NK-92 (cell line): ENCODE results near the gene SIX3.

Experiments
- DNase-seq: peaks from one replicate; lab custom pipeline; 2025; ENCODE audit not compliant: unreplicated experiment; lab: John Stamatoyannopoulos, UW

Gene SIX3

DNA sequence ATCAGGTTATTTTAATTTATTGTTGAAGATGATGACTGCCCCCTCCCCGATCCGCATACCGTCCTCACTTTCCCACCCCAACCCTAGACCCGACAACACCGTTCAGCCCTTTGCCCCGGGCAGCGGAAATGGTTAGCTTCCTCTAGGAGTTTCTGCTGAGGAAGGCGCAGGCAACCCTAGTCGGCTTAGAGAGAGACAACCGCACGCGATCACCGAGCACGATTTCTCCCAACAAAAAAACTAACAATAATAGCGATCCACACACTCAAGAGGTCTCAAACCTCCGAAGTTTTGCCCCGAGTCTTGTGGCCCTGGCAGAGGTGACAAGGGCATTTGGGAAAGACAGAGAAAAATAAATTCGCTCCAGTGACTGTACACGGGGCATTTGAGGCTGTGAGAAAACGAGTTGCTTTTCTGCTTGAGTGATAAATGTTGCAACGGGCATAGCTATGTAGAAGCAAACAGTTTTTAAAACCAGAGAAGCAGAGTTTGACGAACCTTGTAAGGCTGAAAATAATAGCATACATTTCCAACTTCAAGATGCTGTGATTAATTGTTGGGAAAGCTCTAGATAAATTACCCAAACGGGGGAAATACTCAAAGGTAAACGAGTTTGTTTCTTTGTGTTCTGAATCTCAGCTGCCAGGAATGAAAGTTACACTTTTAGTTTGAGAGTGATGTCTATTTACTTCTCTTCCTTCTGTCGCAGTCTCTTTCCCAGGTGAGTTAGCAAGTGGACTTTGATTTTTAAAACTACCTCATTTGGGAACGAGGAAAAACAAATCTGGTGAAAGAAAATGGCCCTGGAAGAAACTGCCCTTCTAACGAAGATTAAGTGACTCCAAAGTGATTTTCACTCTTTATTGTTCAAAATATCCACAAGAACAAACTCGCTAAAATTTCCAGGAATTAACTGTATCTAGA, 11.0 kb upstream of the SIX3 start:
- DNase-seq, result no peak

DNA sequence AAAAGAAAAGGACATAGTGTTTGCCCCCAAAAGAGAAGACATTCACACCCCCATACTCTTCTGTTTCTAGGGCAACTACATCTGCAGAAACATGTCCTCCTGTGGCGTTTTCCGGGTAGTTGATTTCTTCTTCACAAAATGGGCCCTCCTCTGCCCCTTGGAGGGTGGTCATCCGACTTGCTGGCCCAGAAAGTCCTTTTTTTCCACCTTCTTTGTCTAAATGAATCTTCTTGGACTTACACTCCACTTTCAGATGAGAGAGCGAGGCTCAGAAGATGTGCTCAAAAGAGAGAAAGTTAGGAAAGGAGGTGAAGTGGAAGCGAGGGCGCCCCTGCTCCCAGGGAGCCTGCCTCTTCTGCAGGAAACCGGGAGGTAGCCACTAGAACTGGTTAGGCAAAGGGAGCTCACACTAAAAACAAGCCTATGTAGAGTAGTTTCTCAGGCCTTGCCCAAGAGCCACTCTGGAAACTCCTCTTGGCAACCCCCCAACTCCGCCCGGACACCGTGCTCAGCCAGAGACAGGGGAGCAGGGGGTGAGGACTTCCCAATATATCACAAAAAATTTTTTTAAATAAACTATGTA, 10.2 kb upstream of the SIX3 start:
- no peak for DNase-seq

DNA sequence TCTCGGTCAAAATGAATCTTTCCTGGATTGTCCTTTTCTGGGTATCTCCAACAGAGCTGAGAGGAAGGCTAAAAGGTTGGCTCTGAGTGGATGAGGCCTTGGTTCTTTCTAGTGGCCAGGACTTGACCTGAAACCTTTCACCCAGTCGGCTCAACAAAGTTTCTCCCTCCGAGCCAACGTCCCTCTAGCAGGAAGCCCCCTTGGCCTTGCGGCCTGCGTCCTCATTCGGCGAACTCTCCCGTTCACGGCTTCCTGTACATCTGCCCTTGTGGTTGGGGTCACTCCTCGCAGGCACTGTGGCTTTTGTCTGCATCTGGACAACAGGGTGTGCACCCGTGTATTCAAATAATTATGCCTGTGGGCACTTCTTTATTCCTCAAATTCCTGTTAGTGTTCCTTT, 9.4 kb upstream of the SIX3 start:
- no peak for DNase-seq

DNA sequence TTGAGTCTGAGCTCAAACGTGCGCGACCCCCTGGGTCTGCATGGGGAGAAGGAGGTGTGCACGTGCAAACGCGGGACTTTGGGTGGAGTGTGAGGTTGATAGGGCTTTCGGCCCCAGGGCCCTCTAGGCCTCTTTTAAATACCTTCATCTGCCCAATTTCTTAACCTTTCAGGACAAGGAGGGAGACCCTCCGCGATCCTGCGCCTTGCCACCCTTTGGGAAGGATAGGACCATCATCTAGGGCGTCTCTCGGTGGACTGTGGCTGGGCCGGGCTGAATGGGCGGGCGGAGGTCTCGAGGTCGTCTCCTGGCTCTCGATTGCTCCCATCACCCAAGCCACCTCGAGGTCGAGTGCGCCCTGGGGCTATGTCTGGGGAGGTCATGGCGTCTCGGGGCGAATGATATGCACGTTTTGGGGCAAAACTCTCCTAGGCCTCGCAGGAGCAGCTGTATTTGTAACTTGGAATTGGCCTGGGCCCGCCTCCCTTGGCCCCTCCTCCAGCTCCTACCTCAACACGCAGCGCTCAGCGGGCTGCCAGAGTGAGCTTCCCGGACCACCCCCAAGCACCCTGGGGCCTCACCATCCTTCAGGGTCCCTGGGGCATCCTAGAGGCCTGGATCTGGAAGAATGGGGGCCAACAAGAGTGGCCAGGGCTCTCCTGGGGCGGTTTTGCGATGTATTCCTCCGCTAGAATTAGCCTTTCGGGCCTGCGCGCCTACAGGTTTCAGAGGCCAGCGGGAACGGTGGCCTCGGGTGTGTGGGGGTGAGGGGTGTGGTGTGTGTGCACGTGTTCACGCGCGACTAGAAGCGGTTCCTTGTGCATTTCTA, 8.7 kb upstream of the SIX3 start:
- no peak for DNase-seq

DNA sequence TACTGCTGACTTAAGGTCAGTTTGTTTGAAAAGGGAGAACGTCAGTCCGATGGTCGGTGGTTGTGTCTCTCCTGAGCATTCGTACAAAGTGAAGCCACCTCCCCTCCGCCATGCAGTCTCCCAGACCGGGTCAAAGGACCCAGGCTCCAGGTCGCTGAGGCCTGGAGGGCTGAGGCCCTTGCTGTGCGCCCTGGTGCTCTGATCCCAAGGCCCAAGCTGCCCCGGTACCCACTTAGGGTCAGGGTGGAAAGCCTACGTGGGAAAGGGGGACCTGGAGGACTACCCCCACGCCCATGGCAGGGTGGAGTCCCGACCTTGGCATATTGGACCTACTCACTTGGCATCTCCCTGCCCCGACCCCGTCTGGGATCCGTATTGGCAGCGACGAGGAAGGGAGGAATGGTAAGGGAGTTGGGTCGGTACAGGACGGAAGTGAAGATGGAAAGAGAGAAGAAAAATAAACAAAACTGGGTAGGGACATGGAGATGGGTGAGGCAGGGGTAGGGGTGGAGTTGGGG, 8.0 kb upstream of the SIX3 start:
- no peak for DNase-seq

DNA sequence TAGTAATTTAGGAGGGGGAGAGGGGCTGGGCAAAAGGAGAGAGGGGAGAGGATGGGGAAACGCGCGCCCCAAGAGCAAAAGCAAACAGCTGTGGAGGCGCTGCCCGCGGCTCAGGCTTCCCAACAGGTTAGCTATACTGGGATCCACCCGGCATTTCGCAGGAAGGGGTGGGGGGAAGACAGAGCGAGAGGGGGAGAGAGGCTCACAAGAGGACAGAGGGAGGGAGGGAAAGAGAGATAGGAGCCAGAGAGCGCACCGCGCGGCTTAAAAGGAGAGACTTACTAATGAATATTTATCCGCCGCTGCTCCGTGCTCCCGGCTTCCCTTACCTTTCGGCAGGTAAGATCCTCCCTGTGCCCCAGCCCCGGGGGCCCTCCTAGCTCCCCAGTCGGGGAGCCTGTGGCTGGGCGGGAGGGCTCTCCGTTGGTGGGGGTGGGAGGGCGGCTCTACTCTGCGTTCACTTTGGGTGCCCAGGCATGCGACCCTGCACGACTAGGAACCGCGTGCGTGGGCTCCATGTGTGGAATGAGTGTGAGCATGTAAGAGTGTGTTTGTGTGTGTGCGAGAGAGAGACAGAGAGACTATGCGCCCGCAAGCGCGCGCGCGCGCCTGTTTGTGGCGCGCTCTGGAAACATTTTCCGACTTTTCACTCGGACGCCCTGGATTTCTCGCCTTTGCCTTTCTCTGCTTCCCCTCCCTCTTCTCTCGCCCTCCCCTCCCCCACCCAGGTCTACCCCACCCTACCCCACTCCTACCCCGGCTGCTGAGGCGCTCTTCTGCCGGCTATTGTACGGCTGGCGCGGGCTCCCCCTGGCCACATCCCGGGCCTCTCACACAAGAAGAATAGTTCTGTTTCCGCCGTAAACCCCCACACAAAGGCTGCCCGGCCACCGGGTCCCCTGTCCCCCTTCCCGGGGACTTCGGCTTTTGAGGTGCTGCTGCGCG, 7.2 kb upstream of the SIX3 start:
- DNase-seq, result no peak

DNA sequence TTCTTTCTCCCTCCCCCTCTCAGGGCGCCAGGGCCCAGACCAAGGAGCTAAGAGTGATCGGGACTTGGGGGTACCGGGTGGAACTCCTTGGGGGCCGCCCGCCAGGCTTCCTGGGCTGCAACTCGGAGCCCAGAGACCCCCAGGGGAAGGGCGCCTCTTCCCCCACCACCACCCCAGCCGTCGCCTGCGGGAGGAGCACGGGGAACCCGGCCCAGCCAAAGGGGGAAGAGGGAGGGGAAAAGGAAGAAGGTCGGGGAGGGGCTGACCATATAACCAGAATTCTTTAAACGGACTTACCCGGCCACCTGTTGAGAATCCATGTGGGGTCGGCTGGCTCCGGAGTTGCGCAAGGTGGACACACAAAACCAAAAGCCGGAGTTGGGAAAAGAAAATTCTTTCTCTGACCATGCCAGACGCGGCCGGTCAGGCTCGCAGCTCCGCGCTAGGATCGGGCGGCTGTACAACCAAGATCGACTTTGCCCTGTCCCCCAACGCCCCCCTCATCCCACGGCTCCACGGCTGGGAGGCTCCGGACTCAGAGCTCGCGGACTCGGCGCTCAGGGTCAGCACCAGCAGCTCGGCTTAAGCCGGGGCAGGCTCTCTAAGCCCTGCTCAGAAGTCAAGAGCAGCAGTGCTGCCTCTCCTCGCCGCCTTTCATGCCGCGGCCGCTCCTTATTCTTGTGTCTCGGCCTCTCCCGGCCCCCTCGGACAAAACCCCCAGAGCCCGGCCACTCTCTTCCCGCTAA, 6.3 kb upstream of the SIX3 start:
- no peak for DNase-seq

DNA sequence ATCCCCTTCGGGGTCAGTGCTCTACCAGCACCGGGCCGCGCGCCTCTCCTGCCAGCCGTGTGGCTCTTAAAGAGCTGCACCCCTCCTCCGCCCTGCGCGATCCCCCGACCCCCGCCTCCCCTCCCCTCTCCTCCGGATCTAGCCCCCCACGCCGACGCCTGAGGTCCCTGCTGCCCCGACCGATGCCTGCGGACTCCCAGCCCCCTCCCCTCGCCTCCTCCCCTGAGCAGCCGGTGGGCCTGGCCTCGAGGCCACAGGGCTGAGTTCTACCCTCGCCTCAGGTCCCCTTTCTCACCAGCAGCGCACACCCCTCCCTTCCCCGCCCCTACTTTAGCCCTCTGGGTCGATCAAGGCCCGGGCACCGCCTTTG, 5.8 kb upstream of the SIX3 start:
- DNase-seq, result no peak

DNA sequence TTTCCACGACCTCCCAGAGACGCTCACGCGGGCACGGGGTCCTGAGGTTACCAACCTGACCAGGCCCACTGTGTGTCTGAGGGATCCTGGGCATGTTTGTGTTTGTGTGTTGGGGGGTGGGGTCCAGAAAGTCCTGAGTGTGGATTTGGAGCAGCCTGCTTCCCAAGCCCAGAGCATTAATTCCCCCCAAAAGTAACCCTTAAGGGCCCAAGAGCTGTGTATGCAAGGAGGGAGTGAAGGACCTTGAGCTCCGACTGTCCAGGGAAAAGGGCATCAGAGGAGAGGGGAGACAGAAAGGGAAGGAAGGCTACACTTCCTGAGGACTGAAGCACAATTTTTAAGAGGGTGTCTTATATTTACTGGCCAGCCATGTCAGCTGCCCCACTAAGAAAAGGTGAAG, 5.2 kb upstream of the SIX3 start:
- no peak for DNase-seq

DNA sequence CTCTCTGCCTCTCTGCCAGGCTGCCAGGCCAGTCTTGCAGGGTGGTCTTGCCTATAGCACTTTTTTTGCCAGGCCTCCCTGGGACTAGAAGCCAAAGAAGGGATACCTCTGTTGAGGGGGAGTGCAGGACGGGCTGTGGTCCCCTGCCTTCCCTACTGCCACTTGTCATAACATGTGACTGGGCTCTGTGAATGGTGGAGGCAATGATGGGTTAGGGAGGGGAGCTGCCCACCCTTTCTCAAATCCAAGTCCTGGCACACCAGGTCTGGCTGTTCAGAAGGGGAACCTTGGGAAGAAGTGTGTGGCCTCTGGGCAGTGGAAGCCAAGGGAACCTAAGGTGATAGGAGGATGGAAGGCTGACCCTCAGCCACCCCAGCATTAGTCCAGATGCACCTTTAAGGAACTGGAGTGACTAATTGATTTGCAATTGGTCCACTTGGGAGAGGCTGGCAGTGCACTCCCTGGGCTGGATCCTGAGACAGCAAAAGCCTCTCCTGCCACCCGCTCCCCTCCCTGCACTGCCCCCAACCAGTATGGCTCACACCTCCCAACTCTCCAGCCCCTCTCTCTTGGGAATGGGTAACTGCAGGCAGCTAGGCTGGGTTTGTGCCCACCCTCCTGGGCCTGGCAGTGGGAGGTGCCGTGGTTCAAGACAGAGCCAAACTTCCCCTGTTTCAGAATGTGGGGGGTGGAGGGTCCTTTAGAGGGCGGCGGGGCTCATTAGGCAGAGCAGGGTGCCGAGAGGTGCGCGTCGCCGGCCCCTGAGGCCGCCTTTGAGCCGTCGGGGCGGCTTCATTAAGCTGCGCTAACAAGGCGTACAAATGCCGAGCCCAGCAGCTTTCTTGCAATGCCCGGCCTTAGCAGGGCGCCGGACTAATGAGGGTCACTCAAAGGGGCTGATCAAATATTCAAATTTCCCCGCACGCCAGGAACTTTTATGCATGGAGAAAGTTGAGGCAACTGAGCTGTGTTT, 4.5 kb upstream of the SIX3 start:
- no peak for DNase-seq

DNA sequence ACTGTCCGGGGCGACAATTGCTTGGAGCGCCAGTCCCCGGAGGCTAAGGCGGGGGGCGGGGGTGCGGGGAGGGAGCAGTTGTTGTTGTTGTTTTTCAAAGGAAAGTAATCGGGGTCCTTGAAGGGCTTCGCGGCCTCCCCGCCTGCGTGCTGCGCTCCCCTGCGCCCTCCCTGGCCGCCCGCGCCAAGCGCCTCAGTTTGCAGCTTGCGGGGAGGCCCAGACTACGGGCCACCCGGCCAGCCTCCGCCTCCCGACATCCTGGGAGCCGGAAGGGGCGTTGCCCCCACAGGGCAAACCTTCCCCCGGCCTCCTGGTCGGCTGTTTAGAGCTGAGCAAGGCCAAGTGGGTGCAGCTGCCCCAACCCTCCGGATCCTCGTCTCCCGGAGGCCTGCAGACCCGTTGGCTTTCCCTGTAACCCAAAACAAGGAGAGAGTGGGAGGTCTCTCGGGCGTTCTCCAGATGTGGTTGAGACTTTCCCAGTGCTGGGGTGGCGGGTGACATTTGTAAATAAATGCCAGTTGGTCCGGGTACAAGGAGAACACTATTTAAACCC, 3.7 kb upstream of the SIX3 start:
- no peak for DNase-seq

DNA sequence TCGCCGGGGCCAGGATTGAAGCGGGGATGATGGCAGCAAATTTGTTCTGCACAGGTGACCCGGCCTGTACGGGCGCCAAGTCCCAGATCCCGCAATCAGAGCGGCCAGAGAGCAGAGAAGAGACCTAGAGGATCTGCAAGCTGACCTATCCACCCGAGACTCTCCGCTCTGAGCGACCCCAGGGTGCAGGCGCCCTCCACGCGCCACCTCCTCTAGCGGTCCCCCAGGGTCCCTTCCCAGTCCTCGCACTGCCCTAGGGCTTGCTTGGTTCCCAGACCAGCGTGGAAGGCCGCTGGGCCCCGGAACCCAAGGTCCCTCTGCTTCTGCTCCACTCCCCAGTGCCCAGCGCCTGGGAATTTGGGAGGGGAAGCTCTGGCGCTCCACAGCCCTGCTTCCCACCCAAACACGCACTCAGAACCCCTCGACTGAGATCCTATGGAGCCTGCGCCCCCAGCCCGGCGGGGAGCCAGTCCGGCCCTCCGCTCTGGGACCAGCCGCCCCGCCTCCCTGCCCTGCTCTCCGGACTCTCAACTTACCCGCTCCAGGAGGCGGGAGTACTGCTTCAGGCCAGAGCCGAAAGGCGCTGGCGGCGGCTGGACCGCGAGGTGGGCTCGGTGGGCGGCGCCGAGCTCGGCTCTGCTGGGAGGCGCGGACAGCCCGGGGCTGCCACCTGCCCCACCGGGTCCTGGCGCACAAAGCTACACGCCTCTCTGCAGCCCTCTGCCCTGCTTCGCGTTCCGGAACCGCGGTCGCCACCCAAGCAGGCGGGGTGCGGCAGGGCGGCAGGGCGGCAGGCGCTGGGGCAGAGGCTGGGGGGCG, 3.0 kb upstream of the SIX3 start:
- no peak for DNase-seq

DNA sequence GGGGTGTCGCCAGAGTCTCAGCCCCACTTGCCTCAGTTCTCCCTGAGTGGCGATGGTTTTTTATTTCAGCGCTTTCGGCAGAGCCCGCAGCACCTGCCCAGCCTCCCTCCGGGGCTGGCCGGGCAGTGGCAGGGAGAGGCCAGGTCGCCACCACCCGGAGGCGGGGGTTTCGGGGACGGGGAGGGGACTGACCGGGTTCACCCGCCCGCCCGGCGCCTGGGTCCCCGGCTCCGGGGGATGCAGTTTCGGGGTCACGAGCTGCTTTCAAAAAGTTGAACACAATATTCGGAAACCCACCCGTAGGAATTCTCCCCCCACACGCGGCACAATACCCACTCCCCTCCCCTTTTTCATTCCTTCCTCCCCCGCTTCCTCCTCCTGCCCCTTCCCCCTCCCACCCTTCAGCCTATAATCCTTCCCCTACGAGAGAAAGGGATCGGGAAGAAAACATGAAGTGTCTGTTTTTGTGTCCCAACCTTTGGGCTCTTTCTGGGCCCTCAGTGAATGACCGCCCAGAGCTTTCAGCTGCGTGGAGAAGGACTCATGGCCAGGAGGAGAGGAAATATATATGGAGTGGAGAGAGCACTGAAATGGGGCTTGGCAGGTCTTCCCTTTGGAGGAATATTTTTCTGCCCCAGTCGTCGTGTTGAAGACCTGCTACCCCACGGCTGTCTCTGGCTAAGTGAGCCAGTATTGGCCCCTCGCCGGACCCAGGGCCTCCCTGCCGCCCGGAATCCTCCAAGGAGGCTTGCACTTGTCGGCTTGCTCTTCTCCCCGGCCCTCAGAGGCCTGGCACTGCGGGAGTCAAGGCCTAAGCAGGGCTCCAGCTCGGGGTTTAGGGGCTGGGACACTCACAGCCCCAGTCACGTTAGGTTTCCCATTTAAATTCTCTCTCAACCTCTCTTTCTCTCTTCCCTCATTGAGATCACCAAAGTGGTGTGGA, 2.1 kb upstream of the SIX3 start:
- DNase-seq, result no peak

DNA sequence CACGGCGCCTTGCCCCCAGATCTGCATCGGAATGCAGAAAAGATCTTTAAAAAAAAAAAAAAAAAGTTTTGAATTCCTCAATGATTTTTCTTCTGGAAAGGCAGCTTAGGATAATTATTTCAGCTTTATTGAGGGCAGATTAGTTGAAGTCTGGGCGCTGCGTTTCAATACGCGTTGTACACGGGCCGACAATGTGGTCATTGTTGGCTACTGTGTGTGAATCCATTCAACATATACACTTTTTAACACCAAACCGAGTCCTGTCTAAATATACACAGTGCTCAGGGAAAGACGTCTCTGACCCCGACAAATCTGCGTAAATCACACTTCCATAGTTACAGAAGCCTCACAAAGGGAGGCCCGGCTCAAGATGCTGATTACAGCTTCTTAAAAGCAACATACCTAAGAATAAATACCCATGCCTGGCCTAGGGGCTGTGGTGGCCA, 1.4 kb upstream of the SIX3 start:
- DNase-seq, result no peak

DNA sequence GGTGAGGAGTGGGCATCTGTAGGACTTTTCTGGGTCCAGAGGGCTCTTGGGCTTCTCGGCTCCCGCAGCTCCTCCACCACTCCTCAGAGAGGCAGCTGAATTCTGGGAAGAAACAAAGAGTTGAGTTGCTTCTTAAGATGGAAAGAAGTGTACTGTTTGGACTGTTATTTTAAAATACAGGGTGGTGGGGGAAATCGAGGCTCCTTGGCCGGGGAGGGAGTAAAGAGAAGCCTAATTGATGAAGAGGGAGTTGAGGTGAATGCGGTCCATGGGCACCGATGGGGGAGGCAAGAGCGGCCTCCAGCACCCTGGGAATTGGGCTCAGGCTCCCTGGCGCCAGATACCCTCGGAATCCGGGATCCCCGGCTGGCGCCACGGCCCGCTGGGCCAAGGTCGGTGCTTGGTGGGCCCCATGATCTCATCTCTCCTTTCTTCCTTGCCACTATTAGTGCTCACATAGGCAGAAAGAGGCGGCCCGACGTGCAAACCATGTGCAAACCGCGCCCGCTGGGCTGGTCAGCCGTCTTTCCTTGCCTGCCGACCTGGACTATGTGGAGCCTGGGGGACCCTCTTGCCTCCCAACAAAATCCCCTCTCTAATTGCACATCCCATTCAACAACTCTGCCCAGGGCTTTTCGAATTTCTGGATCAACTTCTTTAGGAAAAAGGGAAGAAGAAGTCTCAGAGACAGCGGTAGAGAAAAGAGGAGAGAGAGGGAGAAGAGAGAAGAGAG, 604 bp upstream of the SIX3 start:
- no peak for DNase-seq
